SK-N-SH (cell line): ENCODE measurements around the gene CFC1. TPM values are rescaled to one million over a fixed set of nuclear protein-coding genes. Genes with fewer than 3 reads are reported as not detected.
"Not testable (repeated sequence)": the region's sequence is repeated elsewhere in the genome, so short reads cannot be mapped to it uniquely, and the experiment has no call there.

ENCODE experiments used
- CTCF ChIA-PET: fragments of 300-600, 350-600 bp; formaldehyde crosslinking; extraction: SDS; loops from one replicate; lab custom pipeline; 2021; lab: Yijun Ruan, JAX
- POLR2A ChIA-PET: fragments of 350-600 bp; sonication (Branson Sonifier 250); formaldehyde crosslinking; extraction: SDS; loops from one replicate; lab custom pipeline; 2020; ENCODE audit warnings: antibody characterized with exemption, inconsistent platforms; lab: Yijun Ruan, JAX
- DNase-seq: peaks from one replicate; pipeline ENCODE4 v3.0.0; 2012
- H2AFZ ChIP-seq: fragments of 200-600 bp; sonication (generic); 2 replicates; pipeline ENCODE4 v1.8.1; 2016; ENCODE audit warnings: antibody characterized with exemption, mild to moderate bottlenecking, low read depth
- H3F3A ChIP-seq: fragments of 200-600 bp; sonication (generic); replicated peaks from 2 replicates; pipeline ENCODE3; 2016; ENCODE audit warnings: antibody characterized with exemption, mild to moderate bottlenecking; ENCODE audit not compliant: insufficient read depth
- H3K27ac ChIP-seq, 2 experiments: fragments of 200-500 bp in 1 of 2; fragments of 200-600 bp in 1 of 2; sonication (Bioruptor generic) in 1 of 2; sonication (generic), shearing (Covaris generic) in 1 of 2; 2 replicates each; pipeline versions ENCODE4 v1.5.1 to v1.6.1; 2014 to 2016; ENCODE audit warnings: low read depth in 2 of 2, inconsistent platforms in 1 of 2, low read length in 1 of 2, mild to moderate bottlenecking in 1 of 2, mixed read lengths in 1 of 2
- H3K27me3 ChIP-seq: fragments of 200-600 bp; sonication (generic), shearing (Covaris generic); 2 replicates; pipeline ENCODE4 v1.6.1; 2016; ENCODE audit warnings: mixed run types; ENCODE audit not compliant: insufficient read depth
- H3K36me3 ChIP-seq, 2 experiments: fragments of 200-500 bp in 1 of 2; fragments of 200-600 bp in 1 of 2; sonication (Bioruptor generic) in 1 of 2; sonication (generic) in 1 of 2; replicated peaks in 1 of 2; 2 replicates each; pipeline versions ENCODE3 to v1.5.1; 2014 to 2016; ENCODE audit warnings: low read length in 1 of 2, mild to moderate bottlenecking in 1 of 2; ENCODE audit not compliant: insufficient read depth in 2 of 2, control insufficient read depth in 1 of 2
- H3K4me1 ChIP-seq, 2 experiments: fragments of 200-500 bp in 1 of 2; fragments of 200-600 bp in 1 of 2; sonication (Bioruptor generic) in 1 of 2; sonication (generic), shearing (Covaris generic) in 1 of 2; 2 replicates each; pipeline versions ENCODE4 v1.5.1 to v1.6.1; 2014 to 2016; ENCODE audit warnings: low read depth in 1 of 2, low read length in 1 of 2, mixed run types in 1 of 2; ENCODE audit not compliant: insufficient read depth in 2 of 2, control insufficient read depth in 1 of 2
- H3K4me2 ChIP-seq: fragments of 200-600 bp; sonication (generic), shearing (Covaris generic); 2 replicates; pipeline ENCODE4 v1.6.1; 2017; ENCODE audit warnings: mixed run types
- H3K4me3 ChIP-seq, 2 experiments: fragments of 200-500 bp in 1 of 2; fragments of 200-600 bp in 1 of 2; sonication (Bioruptor generic) in 1 of 2; sonication (generic), shearing (Covaris generic) in 1 of 2; 2 replicates each; pipeline versions ENCODE4 v1.5.1 to v1.8.1; 2014 to 2016; ENCODE audit warnings: low read depth in 2 of 2, inconsistent platforms in 1 of 2, low read length in 1 of 2, mild to moderate bottlenecking in 1 of 2, mixed read lengths in 1 of 2, moderate library complexity in 1 of 2
- H3K79me2 ChIP-seq: fragments of 200-600 bp; sonication (generic); 2 replicates; pipeline ENCODE4 v1.8.1; 2017; ENCODE audit warnings: mild to moderate bottlenecking; ENCODE audit not compliant: insufficient read depth
- H3K9ac ChIP-seq: fragments of 200-600 bp; sonication (generic); 2 replicates; pipeline ENCODE4 v1.6.1; 2017; ENCODE audit warnings: mixed run types
- H3K9me2 ChIP-seq: fragments of 200-600 bp; sonication (generic); 2 replicates; pipeline ENCODE4 v1.6.1; 2017; ENCODE audit warnings: mixed run types
- H3K9me3 ChIP-seq: fragments of 200-600 bp; sonication (generic); 2 replicates; pipeline ENCODE4 v1.6.1; 2017; ENCODE audit warnings: mixed run types, mild to moderate bottlenecking, moderate library complexity
- H4K20me1 ChIP-seq: fragments of 200-600 bp; sonication (generic); 2 replicates; pipeline ENCODE4 v1.6.1; 2017; ENCODE audit warnings: mild to moderate bottlenecking, mixed run types; ENCODE audit not compliant: insufficient read depth
- WGBS: methylation state at CpG from one replicate; pipeline ENCODE4 v1.1.6; 2017; ENCODE audit warnings: low lambda C conversion rate; 5-methylcytosine and 5-hydroxymethylcytosine counted together
- polyA plus RNA-seq, 3 experiments: library from polyadenylated mRNA; depleted of rRNA; stranded (reverse); fragments of >200 nt; gene quantifications; 2 replicates each; pipeline ENCODE4 v1.2.3, GENCODE V29; 2012

Gene CFC1
- polyA plus RNA-seq, 1 of the 3 experiments (the other 2 are of a cell fraction): not detected

DNA sequence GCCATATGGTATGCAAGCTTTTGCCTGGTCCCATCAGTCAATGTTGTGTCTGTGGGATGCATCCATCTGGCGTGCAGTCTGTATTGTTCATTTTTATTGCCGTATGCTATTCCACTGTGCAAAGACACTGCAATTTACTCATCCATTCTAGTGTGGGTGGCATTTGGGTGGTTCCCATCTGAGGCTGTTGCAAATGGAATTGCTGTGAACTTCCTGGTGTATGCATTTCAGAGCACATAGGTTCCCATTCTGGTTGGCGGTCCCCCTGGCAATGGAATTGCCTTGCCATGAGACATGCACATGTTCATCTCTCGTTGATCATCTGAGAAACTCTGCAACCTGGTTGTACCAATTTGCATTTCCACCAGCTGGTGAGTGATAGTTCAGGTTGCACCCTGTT, 21.8 kb downstream of the CFC1 start:
- DNase-seq, H3K4me3 ChIP-seq, H3K9me2 ChIP-seq, H3K36me3 ChIP-seq, POLR2A ChIA-PET, H3K4me1 ChIP-seq, H3F3A ChIP-seq, H3K79me2 ChIP-seq, H3K9me3 ChIP-seq, H4K20me1 ChIP-seq, CTCF ChIA-PET, H2AFZ ChIP-seq, H3K27ac ChIP-seq, H3K27me3 ChIP-seq, H3K9ac ChIP-seq, H3K4me2 ChIP-seq: not testable (repeated sequence)
- no CpG with 5 or more reads among the region's 4 CpGs for WGBS

DNA sequence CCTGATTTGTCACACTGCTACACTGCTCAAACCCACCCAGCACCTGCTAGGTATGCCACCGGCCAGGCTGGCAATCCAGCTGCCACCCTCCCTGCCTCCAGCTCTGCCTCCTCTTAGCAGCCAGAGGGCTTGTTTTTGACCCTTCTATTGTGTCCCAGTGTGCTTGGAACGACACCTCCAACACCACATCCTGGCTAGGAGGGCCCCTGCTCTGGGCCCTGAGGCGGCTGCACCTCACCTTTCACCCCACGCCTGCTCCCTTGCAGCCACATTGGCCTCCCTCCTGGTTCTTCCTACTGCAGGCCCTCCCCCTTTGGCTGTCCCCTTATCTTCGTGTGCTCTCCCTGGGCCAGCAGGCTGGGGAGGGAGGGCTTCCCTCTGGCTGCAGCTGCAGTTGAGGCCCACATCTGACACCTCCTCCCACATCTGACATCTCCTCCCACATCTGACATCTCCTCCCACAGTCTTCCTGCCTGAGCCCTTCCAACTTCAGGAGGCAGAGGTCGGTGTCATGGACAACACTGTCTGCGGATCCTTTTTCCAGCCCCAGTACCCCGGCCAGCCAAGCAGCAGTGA, 23.1 kb downstream of the CFC1 start:
- H2AFZ ChIP-seq, H3K27ac ChIP-seq, H3K27me3 ChIP-seq, H3K9me3 ChIP-seq, H3K9ac ChIP-seq, H3K4me3 ChIP-seq, H3K36me3 ChIP-seq, H3K9me2 ChIP-seq, H3F3A ChIP-seq, H4K20me1 ChIP-seq, CTCF ChIA-PET, DNase-seq, H3K4me1 ChIP-seq, H3K4me2 ChIP-seq, POLR2A ChIA-PET, H3K79me2 ChIP-seq: not testable (repeated sequence)
- no CpG with 5 or more reads among the region's 8 CpGs for WGBS

DNA sequence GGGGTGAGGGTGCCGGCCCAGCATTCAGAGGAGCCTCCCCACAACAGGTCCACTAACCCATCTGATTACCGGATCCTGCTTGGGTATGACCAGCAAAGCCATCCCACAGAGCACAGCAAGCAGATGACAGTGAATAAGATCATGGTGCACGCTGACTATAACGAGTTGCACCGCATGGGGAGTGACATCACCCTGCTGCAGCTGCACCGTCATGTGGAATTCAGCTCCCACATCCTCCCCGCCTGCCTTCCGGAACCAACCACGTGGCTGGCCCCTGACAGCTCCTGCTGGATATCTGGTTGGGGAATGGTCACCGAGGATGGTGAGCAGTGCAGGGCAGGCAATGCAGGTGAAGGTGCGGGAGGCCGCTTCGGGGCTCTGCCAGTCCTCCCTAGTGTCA, 25.1 kb downstream of the CFC1 start:
- H4K20me1 ChIP-seq, H3K4me1 ChIP-seq, DNase-seq, H3K9me2 ChIP-seq, POLR2A ChIA-PET, H3K27ac ChIP-seq, H3K4me3 ChIP-seq, H3K9me3 ChIP-seq, H3K36me3 ChIP-seq, CTCF ChIA-PET, H3F3A ChIP-seq, H3K27me3 ChIP-seq, H3K4me2 ChIP-seq, H3K9ac ChIP-seq, H3K79me2 ChIP-seq, H2AFZ ChIP-seq: not testable (repeated sequence)
- 54% methylated on average over 7 of the region's 13 CpGs for WGBS

DNA sequence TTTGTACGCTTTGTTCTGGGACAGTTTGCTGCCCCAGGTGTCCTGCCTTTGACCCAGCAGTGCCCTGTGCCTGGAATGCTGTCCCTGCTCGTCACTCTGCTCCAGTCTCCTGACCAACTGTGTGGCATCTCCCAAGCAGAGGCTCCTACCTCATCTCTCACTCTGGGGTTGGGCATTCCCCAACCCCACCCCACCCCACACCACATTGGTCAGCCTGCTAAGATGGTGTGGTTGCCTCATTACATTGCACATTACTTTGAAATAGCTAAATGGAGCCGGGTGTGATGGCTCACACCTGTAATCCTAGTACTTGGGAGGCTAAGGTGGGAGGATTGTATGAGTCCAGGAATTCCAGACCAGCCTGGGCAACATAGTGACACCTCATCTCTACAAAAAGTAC, 27.4 kb downstream of the CFC1 start:
- H2AFZ ChIP-seq, H3K9ac ChIP-seq, DNase-seq, H3K79me2 ChIP-seq, H3K9me3 ChIP-seq, H3K27ac ChIP-seq, POLR2A ChIA-PET, H3K9me2 ChIP-seq, H3F3A ChIP-seq, H3K4me3 ChIP-seq, H3K36me3 ChIP-seq, H3K4me1 ChIP-seq, H3K4me2 ChIP-seq, H4K20me1 ChIP-seq, H3K27me3 ChIP-seq, CTCF ChIA-PET: not testable (repeated sequence)
- no CpG with 5 or more reads among the region's 3 CpGs for WGBS

DNA sequence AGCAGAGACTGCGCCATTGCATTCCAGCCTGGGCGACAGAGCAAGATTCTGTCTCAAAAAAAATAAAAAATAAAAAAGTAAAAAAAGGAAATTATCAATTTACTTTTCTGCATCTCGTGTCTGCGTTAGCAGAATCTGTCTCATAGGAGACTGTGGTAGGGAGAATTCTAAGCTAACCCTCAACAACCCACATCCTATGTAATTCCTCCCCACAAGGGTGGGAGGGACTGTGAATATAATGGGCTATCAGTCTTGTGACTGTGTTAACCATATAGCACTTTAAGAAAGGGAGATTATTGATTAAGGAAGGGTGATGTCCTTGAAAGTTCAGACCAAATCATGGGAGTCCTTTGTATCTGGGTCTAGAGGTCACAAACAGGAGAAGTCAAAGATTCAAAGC, 33.2 kb downstream of the CFC1 start:
- no CpG with 5 or more reads among the region's 4 CpGs for WGBS
- H3K4me3 ChIP-seq, H3K9me3 ChIP-seq, H3K36me3 ChIP-seq, H2AFZ ChIP-seq, H4K20me1 ChIP-seq, H3K9me2 ChIP-seq, H3F3A ChIP-seq, H3K27me3 ChIP-seq, CTCF ChIA-PET, POLR2A ChIA-PET, H3K4me2 ChIP-seq, H3K79me2 ChIP-seq, DNase-seq, H3K4me1 ChIP-seq, H3K27ac ChIP-seq, H3K9ac ChIP-seq: not testable (repeated sequence)

DNA sequence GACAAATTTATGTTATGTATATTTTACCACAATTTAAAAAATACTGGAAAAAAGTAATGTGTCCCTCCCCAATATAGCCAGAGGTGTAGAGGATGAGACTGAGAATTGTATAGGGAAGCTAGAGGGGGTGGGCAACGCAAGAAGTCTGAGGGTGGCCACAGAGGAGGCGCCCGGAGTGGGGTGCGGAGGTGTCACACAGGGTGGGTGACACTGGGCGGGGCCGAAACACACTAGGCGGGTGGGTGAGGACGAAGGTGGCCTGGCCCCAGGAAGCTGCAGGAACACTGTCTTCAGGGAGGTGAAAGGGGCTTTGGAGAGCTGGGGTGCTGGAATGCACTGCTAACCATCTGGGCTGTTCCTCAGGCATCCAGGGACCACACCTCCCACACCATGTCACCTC, 42.9 kb downstream of the CFC1 start:
- H3K4me2 ChIP-seq, H4K20me1 ChIP-seq, H3K9me3 ChIP-seq, H3K4me3 ChIP-seq, H3K27me3 ChIP-seq, H2AFZ ChIP-seq, H3K36me3 ChIP-seq, H3K4me1 ChIP-seq, POLR2A ChIA-PET, DNase-seq, H3K27ac ChIP-seq, H3K9me2 ChIP-seq, CTCF ChIA-PET, H3K79me2 ChIP-seq, H3F3A ChIP-seq, H3K9ac ChIP-seq: not testable (repeated sequence)
- WGBS: no CpG with 5 or more reads among the region's 8 CpGs

DNA sequence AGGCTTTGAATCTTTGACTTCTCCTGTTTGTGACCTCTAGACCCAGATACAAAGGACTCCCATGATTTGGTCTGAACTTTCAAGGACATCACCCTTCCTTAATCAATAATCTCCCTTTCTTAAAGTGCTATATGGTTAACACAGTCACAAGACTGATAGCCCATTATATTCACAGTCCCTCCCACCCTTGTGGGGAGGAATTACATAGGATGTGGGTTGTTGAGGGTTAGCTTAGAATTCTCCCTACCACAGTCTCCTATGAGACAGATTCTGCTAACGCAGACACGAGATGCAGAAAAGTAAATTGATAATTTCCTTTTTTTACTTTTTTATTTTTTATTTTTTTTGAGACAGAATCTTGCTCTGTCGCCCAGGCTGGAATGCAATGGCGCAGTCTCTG, 45.2 kb downstream of the CFC1 start:
- POLR2A ChIA-PET, H3K36me3 ChIP-seq, H3K4me1 ChIP-seq, H3K9ac ChIP-seq, H3K4me2 ChIP-seq, H3K27me3 ChIP-seq, H3F3A ChIP-seq, H3K9me2 ChIP-seq, H3K4me3 ChIP-seq, H3K79me2 ChIP-seq, DNase-seq, H3K9me3 ChIP-seq, H3K27ac ChIP-seq, H2AFZ ChIP-seq, H4K20me1 ChIP-seq, CTCF ChIA-PET: not testable (repeated sequence)
- no CpG with 5 or more reads among the region's 4 CpGs for WGBS
